GM19023 (cell line): ENCODE measurements around the gene PPP6R2.
"Not testable (repeated sequence)": the region's sequence is repeated elsewhere in the genome, so short reads cannot be mapped to it uniquely, and the experiment has no call there.

Experiments used
- ATAC-seq: cut with Tn5 transposase; IDR thresholded peaks from one replicate; pipeline ENCODE4 v1.9.1; 2021; ENCODE audit warnings: mild to moderate bottlenecking, moderate library complexity; ENCODE audit not compliant: unreplicated experiment

The PPP6R2 gene

GRCh38 chr22:50397371-50398060 lies 54.4 kb downstream of the PPP6R2 start:
- ATAC-seq: not testable (repeated sequence)

GRCh38 chr22:50398831-50399648 lies 55.9 kb downstream of the PPP6R2 start:
- ATAC-seq: no peak

GRCh38 chr22:50399751-50400331 lies 56.7 kb downstream of the PPP6R2 start:
- no peak for ATAC-seq

- no peak for ATAC-seq
Observed at GRCh38 chr22:50400406-50400805, 57.3 kb downstream of the PPP6R2 start.

GRCh38 chr22:50400931-50401330 lies 57.8 kb downstream of the PPP6R2 start:
- no peak for ATAC-seq

- ATAC-seq: no peak
Observed at GRCh38 chr22:50401907-50402306, 58.8 kb downstream of the PPP6R2 start.

GRCh38 chr22:50403701-50404101 lies 60.6 kb downstream of the PPP6R2 start:
- ATAC-seq: no peak

- ATAC-seq: no peak
Observed at GRCh38 chr22:50406416-50407170, 63.5 kb downstream of the PPP6R2 start.

- no peak for ATAC-seq
Observed at GRCh38 chr22:50408311-50408710, 65.2 kb downstream of the PPP6R2 start.

- not testable (repeated sequence) for ATAC-seq
Observed at GRCh38 chr22:50408954-50409353, 65.8 kb downstream of the PPP6R2 start.

GRCh38 chr22:50414476-50415248 lies 71.5 kb downstream of the PPP6R2 start:
- ATAC-seq: no peak

GRCh38 chr22:50415426-50415825 lies 72.3 kb downstream of the PPP6R2 start:
- no peak for ATAC-seq

- ATAC-seq: no peak
Observed at GRCh38 chr22:50416996-50417395, 73.9 kb downstream of the PPP6R2 start.

- no peak for ATAC-seq
Observed at GRCh38 chr22:50417411-50418210, 74.5 kb downstream of the PPP6R2 start.

GRCh38 chr22:50418624-50419023 lies 75.5 kb downstream of the PPP6R2 start:
- ATAC-seq: no peak

GRCh38 chr22:50419116-50419515 lies 76.0 kb downstream of the PPP6R2 start:
- ATAC-seq: no peak

GRCh38 chr22:50420015-50420414 lies 76.9 kb downstream of the PPP6R2 start:
- no peak for ATAC-seq

GRCh38 chr22:50420581-50420980 lies 77.5 kb downstream of the PPP6R2 start:
- ATAC-seq: no peak

- ATAC-seq: no peak
Observed at GRCh38 chr22:50422046-50422445, 78.9 kb downstream of the PPP6R2 start.
